ENCODE data around the gene ADD2. TPM values are rescaled to one million over a fixed set of nuclear protein-coding genes. Genes with fewer than 3 reads are reported as not detected.
"Not testable (repeated sequence)": the region's sequence is repeated elsewhere in the genome, so short reads cannot be mapped to it uniquely, and the experiment has no call there.

ADD2 gene, protein sequence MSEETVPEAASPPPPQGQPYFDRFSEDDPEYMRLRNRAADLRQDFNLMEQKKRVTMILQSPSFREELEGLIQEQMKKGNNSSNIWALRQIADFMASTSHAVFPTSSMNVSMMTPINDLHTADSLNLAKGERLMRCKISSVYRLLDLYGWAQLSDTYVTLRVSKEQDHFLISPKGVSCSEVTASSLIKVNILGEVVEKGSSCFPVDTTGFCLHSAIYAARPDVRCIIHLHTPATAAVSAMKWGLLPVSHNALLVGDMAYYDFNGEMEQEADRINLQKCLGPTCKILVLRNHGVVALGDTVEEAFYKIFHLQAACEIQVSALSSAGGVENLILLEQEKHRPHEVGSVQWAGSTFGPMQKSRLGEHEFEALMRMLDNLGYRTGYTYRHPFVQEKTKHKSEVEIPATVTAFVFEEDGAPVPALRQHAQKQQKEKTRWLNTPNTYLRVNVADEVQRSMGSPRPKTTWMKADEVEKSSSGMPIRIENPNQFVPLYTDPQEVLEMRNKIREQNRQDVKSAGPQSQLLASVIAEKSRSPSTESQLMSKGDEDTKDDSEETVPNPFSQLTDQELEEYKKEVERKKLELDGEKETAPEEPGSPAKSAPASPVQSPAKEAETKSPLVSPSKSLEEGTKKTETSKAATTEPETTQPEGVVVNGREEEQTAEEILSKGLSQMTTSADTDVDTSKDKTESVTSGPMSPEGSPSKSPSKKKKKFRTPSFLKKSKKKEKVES
- total RNA-seq (ENCODE audit: insufficient read depth, low replicate concordance): 3.4 TPM

DNA sequence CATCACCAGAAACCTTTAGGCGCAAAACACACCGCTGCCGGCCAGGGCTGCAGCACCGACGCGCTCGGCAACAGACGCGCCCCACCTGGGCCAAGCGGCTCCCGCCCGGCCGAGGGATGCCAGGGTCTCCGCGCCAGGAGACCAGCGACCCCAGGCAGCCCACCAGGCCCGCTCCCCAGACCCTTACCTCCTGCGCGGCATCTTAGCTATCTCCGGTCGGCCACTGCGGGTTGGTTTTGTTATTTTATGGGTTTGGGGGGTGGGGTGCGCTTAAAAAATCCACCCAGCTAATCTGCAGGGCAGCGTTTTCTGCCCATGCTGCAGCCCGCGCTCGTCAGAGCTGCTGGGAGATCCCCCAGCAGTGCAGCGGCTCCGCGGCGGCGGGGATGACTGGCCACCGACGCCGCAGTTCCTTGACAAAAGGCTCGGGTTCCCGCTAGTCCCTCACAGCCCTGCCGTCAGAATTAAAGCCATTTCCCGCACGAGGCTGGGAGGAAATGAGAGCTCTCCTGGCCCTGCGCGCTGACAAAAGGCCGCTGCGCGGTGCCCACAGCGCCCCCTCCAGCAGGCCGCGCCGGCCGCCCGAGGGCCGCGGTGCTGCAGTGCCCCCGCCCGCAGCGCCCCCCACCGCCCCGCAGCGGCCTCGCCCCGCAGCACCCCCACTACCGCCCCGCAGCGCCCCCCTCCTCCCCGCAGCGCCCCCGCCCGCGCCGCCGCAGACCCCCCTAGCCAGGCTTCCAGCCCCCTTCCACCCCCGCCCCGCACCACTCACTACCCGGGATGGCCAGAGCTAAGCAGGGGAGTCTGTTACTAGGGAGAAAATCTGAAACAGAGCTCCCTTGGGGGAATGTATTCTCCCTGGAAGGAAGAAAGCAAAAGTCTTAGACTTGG is at the start of gene ADD2:
Gene ADD2, minus strand, starts transcription at position 502 of the 891 bp plus-strand sequence. CDS start 61,792 bp downstream, outside the sequence.
- peak; percentile 57 for DNase-seq (ENCODE audit: low spot score)

DNA sequence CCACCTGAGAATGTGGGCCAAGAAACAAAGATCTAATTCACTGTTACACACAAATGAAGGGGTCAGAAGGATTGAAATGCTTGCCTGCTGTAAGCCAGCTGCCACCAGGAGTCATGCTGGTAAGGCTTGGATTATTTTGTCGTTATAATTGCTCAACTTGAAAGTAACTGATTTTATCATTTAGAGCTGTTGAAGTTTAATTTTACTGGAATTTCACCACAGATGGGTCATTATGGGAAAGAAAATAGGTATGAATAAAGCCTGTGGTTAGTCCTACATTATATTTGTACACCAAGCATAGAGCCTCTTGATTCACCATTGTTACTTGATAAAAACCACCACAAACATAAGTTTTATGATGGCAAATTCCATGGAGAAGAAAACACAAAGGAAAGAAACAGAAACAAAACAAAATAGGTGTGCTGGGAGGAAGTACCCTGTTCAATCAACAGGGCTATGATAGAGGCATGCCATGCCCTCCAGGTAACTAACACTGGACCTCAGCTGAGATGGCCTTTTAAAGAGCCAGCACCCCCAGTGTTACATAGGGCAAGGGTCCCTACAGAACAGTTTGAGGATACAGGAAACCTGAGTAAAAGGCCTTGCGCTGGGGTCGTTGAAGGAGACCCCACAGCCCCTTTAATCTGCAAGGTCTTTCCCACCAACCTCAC is 49.4 kb upstream of the ADD2 start:
- no peak for DNase-seq (ENCODE audit: low spot score)

DNA sequence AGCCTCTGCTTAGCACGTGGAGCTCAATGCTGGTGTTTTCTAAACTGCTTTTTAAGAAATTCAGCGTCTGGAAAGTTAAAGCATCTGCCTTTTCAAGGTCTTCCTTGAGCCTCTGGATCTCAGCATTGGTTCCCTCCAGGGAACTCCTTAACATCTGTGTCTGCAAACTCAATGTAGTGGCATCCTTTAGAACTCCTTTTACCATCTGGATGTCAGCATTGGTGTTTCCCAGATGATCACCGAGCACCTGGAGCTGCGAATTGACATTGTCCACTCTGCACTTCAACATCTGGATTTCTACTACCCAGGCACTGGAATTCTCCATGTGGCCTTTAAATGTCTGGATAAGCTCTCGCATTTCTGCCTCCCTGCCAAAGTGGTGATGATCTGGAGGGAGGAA is 48.7 kb upstream of the ADD2 start:
- peak; percentile 23 for DNase-seq (ENCODE audit: low spot score)

DNA sequence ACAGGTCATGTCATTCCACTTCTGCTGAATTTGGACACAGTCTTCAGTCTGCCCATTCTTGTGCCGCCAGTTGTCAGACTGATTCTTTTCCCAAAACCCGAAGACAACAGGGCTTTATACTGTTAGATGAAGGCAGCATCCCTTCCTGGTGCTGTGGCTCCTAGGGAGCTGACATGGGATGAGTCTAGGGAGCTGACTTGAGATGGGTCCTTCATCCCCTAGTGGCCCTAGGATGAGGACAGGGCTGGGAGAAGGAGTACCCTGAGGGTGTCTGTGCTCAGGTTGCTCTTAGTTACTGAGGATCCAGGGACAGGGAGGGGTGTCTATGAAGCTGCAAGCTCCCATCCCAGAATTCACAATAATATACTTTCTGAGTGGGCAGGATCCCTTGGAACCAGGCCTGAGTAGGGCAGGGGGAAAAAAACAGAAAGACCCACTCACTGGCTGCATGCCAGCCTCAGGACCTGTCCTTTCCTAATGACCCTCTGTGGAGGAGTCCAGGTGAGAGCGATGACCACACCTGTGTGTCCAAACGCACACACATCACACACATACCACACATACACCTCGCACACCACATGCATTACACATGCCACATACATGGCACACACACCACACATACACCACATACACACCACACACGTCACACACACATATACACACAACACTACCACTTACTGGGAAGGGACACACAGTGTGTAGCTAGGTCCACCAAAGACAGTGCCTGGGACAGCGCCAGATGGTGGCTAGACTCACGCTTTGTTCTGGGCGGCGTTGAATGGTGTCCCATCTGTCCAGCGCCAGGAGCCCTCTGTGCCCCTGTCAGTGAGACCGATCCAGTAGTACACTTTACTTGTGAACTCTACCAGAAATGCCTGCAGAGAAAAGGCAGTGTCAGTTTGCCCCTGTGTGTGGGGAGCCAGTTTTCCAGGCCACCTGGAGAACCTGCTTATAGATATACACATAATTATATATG is 41.3 kb upstream of the ADD2 start:
- no peak for DNase-seq (ENCODE audit: low spot score)

DNA sequence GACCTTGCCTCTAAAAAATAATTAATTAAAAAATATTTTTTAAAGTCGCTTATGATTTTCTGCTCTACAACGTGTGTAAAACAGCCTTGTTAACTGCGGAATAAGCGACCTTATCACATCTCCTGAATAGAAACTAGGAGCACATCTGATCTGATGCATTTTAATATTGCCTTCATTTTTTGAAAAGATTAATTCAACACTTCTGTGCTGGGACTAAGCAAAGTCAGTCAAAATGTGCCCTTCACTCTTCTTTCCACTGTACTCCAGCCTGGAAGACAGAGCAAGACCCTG is 39.8 kb upstream of the ADD2 start:
- DNase-seq (ENCODE audit: low spot score): no peak

DNA sequence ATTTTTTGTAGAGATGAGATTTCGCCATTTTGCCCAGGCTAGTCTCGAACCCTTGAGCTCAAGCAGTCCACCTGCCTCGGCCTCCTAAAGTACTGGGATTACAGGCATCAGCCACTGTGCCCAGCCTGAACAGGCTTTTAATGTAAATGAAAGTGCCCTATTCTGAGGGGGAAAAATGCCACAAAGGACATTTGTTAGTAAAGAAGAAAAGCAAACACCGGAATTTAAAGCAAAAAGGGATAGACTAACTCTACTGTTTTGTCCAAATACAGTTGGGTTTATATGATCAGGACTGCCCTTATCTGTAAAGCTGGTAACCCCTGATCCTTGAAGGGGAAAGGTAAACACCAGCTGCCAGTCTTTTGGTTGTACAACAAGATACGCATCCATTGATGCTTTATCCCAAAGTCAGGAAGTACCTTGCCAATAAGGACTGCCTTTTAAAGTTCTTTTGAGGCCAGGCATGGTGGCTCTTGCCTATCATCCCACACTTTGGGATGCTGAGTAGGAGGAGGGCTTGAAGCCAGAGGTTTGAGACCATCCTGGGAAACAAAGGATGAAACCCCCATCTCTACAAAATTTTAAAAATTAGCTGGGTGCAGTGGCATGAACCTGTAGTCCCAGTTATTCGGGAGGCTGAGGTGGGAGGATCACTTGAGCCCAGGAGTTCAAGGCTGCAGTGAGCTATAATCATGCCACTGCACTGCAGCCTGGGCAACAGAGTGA is 39.3 kb upstream of the ADD2 start:
- DNase-seq (ENCODE audit: low spot score): no peak

DNA sequence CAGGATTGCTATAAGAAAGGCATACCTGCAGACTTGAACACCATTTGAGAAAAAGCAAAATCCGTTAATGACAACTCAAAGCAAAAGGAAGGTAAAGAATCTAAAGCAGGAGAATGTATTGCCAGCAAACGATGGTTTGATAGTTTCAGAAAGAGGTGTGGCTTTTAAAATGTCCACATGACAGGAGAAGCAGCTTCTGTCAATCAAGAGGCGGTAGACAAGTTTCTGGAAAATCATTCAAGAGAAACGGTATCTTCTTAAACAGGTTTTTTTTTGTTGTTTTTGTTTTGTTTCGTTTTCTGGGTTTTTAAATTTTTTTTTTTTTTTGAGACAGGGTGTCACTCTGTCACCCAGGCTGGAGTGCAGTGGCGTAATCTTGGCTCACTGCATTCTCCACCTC is 38.6 kb upstream of the ADD2 start:
- DNase-seq (ENCODE audit: low spot score): no peak

DNA sequence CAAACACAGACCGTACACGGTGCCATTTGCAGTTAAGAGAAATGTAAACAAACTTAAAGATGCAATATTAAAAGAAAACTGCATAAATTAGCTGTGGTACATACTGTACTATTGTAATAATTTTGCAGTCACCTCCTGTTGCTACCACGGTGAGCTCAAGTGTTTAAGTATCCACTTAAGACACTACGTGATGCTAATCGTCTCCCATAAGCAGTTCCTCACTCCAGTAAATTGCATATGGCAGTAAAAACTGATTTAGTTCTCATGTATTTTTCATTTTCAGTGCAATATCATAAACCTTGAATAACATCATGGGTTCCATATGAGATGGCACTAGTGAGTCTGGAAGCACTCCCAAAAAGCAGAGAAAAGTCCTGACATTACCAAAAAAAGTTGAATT is 38.0 kb upstream of the ADD2 start:
- no peak for DNase-seq (ENCODE audit: low spot score)

DNA sequence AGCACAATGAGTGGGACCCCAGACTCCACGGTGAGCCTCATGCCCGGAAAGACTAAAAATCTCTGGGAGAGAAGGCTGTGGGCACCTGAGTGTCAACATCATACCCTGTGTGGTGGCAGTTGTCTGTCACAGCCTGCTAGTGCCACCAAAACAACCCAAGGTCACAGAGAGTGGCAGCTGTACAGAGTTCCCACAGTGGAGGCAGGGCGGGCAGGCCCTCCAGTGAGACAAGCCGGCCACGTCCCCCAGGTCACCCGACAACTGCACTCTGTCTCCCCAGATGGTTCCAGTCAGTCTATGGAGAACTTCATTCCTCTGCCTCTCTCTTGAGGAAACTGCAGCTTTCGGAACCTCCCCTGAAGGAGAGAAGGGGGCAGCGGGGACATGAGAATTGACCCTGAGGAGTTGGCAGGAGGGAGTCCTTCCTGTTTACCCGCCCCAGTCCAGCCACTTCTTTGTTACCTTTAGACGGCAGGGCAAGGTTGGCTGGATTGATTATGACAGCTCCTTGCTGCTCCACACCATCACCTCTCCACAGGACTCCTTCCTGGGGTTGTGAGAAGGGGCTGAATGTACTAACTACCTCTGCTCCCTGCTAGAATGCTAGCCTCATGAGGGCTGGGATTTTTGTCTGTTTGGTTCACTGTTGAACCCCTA is 33.7 kb upstream of the ADD2 start:
- no peak for DNase-seq (ENCODE audit: low spot score)

DNA sequence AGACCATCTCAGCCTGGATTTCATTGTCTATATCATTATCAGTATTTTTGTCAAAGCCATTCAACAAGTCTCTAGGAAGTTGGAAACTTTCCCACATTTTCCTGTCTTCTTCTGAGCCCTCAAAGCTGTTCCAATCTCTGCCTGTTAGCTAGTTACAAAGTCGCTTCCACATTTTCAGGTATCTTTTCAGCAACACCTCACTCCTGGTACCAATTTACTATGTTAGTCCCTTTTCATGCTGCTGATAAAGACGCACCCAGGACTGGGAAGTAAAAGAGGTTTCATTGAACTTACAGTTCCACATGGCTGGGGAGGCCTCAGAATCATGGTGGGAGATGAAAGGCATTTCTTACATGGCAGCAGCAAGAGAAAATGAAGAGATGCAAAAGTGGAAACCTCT is 31.7 kb upstream of the ADD2 start:
- no peak for DNase-seq (ENCODE audit: low spot score)

DNA sequence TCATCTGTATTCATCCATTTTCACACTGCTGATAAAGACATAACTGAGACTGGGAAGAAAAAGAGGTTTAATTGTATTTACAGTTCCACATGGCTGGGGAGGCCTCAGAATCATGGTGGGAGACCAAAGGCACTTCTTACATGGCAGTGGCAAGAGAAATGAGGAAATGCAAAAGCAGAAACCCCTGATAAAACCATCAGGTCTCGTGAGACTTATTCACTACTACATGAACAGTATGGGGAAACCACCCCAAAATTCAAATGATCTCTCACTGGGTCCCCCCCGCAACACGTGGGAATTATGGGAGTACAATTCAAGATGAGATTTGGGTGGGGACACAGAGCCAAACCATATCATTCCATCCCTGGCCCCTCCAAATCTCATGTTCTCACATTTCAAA is 30.0 kb upstream of the ADD2 start:
- DNase-seq (ENCODE audit: low spot score): not testable (repeated sequence)

DNA sequence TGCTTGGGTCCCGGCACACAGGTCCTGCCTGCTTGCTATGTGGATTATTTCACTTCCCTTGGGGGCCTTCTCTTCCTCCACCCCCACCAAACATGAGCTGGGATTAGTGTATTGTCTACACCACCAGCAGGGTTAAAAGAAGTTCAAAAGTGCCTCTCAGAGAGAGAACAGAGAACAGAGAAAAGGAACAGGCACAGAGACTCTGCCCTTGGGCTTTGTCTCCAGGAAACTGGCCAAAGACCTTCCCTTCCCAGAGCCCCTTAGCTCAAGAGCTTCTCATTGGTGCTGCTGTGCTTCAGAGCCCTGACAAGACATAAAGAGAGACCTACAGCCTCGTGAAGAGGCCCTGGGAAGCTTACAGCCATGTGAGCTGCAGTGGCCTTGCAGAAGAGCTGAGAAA is 29.5 kb upstream of the ADD2 start:
- peak; percentile 83 for DNase-seq (ENCODE audit: low spot score)

DNA sequence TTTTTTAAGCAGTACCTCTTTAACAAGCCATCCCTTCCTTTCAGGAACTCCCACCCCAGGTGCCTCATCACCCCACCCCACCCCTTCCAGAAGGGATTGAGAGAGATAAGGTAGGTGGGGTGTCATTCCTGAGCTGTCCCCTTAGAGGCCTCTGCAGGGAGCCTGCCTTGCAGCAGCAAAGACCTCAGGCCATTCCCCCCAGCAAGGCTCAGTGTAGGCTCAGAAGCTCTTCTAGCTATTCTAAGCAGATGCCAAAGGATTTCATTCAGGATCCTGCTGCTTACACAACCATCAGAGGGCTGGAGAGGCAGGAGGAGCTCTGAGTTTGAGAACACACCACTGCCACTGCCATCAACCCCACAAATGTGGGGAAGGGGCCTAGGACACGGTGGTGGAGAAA is 28.3 kb upstream of the ADD2 start:
- DNase-seq (ENCODE audit: low spot score): peak; percentile 86

DNA sequence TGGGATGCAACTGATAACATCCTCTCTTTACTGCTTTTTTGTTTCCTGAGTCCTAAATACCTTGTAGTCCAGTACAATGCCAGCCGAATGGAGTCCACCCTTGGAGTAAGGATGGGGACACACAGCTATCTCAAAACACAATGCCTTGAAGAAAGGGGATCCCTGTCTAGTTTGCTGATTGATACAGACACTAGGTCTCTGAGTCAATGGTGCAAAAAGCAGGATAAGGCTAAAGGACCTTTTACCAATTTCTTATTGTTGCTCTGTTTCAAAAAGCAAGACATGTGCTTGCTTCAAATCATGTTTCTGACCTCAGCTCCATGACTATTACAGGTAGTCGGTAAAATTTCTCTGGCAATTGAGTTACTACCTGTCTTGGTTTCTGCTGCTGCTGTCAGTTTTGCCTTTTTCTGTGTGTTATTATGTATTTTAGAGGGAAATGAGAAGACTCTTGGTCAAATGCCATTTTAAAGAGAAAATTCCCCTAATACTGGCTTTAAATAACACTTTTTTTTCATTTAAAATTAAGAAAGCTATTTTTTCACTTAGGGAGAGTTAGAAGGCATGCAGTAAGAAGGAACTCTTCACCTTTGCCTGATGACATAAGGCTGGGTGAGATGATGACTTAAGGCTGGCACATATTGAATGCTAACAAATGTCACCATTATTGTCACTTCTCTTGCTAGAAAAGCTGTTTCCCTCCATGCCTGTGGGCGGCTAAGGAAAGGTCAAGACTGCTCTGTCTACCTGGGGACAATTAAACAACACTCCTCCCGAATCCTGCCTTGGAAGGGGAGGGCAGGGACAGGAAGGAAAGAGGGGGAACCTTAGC is 27.4 kb upstream of the ADD2 start:
- no peak for DNase-seq (ENCODE audit: low spot score)

DNA sequence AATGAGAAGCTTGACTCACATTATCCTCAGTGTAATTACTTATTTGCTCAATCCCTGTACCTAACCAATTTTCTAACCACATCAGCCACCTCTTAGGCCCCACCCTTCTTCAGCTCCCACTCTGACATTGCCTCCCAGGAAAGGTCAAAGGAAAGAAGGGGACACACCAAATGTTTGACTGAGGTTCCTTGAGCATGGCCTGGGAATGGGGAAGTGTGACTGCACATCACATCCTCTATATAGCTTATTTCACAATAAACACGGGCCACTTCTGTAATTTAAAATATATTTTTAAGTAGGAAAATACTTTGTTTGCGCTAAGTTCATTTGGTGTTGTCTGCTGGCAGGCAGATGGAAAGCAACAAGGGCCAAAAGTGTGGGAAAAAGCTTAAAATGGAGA is 25.4 kb upstream of the ADD2 start:
- no peak for DNase-seq (ENCODE audit: low spot score)

DNA sequence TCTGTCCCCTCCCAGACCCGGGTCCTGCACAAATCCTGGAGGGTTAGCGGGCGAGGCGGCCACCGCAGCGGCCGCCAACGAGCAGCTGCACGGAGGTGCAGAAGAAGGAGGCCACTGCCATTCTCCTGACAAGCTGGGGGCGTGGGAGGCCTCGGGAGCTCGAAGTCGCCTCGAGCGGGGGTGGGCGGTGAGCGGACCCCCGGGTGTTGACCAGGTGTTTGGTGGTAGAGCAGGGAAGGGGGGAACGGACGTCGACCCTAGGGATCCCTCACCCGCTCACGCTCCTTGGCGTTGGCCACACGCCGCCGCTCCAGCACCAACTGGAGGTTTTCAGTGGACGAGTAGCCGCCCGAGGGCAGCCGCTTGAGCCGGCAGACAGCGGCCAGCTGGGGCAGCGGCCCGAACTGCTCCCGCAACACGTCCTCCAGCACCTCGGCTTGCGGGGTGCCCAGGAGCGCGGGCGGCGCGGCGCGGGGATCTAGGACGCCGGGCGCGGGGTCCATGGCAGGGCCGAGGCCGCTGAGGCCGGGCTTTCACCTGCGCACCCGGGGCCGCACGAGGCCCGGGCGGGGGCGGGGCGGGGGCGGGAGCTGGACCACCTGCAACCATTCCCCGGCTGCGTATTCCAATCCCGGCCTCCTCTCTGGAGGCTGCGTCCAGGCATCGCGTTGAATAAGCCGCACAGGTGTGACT is 22.3 kb upstream of the ADD2 start, which contains the start of gene FIGLA:
Gene FIGLA, minus strand, starts transcription at position 508 of the 693 bp plus-strand sequence. Its CDS starts 5 bp downstream, at position 503.
- DNase-seq (ENCODE audit: low spot score): no peak

DNA sequence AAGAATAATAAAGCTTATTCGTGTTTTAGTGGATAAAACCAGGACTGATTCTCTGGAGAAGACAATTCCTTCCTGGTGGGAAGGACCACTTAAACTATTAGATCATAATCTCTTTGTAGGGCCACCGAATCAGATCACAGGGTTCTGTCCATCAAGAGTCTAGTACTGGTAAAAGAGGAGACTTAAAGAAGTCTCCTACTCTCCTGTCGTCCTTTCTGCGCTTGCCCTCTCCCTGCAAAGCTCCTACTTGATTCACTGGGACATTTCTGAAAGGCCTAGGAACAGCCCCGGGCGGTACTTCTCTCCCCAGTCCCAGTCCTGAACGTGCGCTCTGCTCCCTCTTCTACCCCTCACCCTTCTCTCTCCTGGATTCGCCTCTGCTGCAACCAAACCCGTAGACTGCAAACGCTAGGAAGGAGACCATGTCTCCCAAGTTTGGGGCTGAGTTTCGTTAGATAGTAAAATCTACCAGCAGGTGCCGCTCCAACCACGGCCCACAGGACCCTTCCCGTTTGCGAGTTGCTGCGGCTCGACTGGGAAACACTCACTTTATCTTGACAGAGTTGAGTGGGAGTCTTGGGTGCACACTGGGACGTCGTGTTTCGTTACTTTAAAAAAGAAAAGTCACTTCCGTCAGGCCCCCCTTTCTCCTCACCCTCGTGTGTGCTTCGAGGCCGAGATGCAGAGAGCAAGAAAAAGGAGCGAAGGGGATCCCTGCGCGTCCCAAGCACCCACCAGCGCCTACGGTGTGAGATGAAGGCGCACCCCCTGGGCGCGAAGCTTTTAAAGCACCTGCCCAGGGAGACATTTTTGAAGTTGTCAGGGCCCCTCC is 21.5 kb upstream of the ADD2 start:
- DNase-seq (ENCODE audit: low spot score): peak; percentile 76
